Activated CD4-positive, alpha-beta T cell treated with anti-CD3 and anti-CD28 coated beads, Interleukin-10, Interleukin-2, amounts not matched to agents 100 ng/mL and 50 ng/mL, durations not matched to agents 16 hours and 8 hours (primary cell): ENCODE data around the gene ZNF580.

Experiments used
- DNase-seq: peaks from one replicate; pipeline ENCODE4 v3.0.0-alpha.2; 2020

ZNF580 gene

DNA sequence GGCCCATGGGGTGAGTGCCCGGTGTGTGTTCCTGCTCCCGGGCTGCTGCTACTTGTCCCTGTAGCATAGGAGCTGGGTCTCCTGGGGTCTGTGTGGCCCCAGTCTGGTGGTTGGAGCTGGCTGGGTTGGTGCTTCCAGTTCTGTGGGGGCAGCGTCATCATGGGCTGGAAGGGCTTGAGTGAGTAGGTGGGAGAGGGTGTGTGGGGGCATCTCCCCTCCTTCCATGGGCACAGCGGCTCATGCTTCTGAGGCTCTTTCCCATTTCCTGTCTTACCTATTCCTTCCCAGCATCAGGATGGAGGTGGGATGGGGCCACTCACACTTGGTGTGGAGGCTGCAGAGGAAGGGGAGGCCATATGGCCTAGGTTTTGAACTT lies 26.2 kb downstream of the ZNF580 start:
- no peak for DNase-seq

DNA sequence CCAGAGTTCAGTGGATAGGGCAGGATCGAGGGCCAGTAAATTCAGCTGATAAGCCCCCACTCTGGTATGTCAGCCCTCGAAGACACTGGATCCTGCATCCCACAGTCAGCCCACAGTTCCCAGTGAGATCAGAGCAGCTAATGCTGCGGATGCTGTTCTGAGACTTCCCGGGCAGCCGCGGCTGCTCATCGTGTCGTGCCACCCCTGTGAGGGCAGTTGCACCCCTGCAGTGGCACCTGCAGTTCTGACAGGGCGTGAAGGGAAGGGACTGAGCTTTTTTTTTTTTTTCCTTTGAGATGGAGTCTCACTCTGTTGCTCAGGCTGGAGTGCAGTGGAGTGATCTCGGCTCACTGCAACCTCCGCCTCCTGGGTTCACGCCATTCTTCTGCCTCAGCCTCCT lies 26.7 kb downstream of the ZNF580 start:
- no peak for DNase-seq

DNA sequence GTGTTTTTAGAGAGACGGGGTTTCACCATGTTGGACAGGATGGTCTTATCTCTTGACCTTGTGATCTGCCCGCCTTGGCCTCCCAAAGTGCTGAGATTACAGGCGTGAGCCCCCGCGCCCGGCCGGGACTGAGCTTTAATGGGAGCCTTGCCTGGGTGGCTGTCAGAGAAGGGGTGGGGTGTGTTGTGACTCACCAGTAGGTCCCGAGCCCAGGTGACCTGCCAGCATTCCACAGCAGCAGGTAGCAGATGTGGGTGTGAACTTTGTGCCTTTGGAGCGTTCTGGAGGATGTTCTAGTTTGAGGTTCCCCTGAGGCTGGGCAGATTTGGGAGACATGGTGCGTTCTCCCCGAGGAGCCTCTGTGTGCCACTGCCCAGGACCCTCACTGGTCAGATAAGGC lies 27.2 kb downstream of the ZNF580 start:
- DNase-seq = no peak

DNA sequence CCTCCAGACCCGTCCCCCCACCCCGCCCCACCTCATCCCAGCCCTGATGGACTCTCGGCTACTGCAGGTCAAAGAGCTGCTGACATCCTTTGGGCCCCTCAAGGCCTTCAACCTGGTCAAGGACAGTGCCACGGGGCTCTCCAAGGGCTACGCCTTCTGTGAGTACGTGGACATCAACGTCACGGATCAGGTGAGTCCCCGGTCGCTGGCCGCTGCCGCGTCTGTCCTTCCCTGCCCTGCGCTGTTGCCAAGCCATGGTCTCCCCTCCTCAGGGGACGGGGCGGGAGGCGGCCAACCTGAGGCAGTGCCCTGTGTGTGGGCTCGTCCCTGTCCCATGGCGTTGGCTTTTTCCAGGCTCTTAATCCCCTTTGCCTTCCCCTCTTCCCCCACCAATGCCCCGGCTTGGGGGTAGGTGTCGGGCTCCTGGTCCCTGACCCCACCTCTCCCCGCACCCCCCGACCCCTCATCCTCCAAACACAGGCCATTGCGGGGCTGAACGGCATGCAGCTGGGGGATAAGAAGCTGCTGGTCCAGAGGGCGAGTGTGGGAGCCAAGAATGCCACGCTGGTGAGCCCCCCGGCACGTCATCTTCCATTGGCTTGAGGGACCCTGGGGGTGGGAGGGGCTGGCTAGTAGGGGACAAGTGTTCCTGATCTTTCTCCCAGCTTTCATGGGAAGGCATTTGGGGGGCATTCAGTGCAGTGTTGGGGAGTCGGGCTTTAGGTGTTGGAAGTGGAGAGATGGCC lies 28.0 kb downstream of the ZNF580 start:
- no peak for DNase-seq

DNA sequence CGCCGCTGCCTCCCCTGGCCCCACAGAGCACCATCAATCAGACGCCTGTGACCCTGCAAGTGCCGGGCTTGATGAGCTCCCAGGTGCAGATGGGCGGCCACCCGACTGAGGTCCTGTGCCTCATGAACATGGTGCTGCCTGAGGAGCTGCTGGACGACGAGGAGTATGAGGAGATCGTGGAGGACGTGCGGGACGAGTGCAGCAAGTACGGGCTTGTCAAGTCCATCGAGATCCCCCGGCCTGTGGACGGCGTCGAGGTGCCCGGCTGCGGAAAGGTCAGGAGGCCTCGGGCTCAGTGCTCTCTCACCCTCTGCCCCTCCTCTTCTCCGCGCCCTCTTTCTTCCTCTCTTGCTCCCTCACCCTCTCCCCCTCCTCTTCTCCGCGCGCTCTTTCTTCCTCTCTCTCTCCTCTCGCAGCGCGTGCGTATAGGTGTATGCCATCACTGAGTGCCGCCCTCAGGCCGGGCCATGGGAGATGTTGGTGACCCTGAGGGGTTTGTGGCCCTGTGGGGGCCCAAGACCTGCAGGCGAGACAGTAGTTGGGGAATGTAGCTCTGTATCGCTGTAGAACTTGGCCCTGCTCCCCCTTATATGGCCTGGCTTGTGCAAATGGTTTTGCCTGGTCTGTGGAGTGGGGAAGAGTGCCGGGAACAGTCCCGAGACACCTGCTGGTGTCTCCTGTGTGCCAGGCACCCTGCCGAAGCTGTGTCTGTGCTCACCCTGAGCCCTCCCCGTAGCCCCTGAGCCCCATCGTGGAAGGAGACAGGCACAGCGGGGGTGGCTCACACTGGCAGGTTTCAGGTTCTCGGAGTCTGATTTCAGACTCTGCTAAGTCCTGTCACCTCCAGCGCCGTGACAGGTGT lies 28.8 kb downstream of the ZNF580 start:
- DNase-seq = no peak

DNA sequence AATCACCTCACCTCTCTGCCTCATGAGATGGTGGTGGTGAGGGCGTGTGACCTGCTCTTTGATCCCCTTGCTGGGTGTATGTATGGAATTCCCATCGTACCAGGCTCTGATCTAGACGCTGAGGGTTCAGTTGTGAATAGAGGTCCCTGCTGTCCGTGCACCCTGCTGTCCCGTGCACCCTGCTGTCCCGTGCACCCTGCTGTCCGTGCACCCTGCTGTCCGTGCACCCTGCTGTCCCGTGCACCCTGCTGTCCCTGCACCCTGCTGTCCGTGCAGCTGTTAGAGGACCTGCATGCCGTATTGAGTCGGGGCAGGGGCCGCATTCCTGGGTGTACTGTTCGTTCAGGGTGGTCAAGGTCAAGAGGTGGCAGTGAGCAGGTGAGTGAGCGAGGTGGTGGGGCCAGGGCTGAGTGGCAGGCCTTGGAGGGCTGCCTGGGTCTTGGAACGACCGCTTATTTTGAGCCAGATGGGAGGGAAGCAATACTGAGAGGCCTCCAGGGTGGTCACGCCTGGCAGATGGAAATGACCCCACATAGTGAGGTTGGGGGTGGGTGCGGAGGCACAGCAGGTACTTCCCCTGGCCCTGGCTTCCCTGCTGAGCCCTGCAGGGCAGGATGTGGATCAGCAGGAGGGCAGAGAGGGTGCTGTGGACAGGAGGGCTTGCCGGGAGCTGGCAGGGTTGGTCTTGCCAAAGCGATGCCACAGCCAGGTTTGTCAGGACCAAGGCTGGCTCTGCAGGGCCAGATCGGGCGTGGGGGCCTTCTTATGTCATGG lies 29.7 kb downstream of the ZNF580 start:
- no peak for DNase-seq

DNA sequence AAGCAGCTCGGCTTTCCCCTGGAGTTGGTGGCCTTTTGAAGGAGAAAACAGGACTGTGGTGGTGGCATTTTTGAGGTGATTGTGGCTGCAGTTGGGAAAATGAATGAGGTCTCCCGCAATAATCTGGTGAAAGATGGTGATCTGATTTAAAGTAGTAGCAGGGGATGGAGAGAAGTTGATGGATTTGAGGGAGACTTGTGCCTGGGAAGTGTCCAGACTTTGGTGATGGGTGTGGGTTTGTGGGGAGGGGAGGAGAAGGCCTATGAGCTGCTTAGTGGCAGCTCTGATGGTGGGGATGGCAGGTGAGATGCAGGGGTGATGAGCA lies 30.2 kb downstream of the ZNF580 start:
- DNase-seq = no peak

DNA sequence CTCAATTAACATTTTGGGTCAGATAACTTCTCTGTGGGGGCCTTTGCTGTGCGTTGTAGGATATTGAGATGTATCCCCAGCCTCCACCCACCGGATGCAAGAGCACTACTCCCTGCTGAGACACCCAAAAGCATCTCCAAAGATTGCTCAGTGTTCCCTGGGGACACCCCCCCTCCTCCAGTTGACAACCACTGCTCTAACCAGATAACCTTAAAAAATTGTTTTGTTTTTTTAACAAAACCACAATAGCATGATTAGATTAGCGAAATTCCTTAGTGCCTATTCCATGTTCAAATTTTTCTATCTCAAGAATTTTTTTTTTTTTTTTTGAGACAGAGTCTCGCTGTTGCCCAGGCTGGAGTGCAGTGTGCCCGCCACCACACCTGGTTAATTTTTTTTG lies 31.6 kb downstream of the ZNF580 start:
- DNase-seq = no peak

DNA sequence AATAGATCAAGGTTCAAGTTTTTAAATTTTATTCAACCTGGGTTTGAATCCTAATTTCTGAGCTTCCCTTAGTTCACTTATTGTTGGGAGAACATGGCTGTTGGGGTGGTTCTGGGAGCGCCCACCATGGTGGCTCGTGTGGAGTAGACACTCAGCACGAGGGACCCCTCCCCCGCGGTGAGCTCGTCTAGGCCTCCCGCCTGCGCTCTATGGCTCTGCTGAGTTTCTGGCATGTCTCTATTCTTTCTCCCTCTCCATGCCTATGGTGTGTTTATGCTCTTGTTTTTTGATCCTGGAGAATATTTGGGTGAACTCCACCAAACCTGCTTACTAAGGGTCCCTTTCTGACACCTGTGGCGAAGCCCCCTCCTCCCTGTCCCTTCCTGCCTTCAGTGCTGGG lies 32.7 kb downstream of the ZNF580 start:
- no peak for DNase-seq

DNA sequence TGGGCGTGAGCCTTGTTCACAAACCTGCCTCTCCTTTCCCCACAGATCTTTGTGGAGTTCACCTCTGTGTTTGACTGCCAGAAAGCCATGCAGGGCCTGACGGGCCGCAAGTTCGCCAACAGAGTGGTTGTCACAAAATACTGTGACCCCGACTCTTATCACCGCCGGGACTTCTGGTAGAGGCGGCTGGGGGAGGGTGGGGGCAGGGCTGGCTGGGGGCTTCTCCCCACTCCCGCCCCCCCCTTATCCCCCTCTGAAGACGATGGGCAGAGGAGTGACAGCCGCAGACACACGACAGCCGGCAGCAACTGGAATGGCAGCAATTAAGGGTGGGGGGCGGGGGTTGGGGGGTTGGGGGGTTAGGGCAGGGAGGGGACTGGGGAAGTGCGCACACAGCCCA lies 33.1 kb downstream of the ZNF580 start:
- DNase-seq = no peak

DNA sequence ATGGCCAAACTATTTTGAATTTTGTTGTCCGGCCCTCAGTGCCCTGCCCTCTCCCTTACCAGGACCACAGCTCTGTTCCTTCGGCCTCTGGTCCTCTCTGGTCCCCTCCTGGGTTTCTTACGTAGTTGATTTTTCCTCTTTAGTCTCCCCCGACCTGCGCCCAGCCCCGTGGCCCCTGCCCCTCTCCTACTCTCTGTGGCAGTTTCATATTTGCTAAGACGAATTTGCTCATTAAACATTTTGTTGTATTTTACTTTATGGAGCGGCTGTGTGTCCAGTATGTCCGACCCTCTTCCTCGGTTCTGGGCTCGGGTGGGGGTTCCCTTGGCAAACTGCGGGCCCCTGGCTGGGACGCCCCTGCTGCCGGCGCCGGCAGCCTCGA lies 33.6 kb downstream of the ZNF580 start:
- DNase-seq = no peak

DNA sequence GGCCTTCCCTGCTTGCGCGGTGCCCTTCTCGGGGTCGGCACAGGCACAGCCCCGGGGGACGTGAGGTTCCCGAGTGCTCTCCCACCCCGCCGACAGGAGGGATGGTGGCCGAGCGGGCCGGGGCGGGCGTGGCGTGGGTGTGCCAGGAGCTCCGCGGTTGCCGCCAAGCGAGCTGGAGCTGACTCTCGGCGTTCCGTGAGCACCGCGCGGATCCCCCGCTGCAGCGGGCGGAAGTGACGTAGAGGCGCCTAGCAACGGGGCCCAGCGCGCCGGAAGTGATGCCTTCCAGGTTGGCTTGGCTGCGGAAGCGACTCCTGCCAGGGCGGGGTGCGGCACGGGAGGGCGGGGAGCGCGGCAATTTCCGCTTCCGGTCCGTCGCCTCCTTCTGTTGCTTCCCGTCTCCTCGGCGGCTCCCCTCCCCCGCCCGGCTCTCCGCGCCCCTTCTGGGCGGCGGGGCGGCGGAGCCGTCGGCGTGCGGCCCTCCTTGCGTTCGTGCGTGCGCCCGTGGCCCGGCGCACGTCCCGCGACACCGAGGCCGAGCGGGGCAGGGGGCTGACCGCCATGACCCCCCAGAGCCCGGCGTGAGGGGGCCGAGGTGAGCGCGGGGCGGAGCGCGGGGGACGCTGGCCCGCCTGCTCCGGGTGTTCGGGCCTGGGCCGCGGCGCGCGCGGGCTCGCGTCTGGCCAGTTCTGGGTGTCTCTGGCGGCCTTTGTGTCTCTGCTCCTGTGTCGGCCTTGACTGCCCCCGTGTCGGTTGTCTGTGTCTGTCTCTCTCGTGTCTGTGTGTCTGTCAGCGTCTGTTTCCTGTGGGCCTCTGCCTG lies 34.2 kb downstream of the ZNF580 start, which contains the start of gene EPN1:
Gene EPN1 (plus strand): TSS at position 386 of the 820 bp plus-strand sequence. CDS start 3,402 bp downstream, outside the sequence.
- peak; percentile 99 for DNase-seq

DNA sequence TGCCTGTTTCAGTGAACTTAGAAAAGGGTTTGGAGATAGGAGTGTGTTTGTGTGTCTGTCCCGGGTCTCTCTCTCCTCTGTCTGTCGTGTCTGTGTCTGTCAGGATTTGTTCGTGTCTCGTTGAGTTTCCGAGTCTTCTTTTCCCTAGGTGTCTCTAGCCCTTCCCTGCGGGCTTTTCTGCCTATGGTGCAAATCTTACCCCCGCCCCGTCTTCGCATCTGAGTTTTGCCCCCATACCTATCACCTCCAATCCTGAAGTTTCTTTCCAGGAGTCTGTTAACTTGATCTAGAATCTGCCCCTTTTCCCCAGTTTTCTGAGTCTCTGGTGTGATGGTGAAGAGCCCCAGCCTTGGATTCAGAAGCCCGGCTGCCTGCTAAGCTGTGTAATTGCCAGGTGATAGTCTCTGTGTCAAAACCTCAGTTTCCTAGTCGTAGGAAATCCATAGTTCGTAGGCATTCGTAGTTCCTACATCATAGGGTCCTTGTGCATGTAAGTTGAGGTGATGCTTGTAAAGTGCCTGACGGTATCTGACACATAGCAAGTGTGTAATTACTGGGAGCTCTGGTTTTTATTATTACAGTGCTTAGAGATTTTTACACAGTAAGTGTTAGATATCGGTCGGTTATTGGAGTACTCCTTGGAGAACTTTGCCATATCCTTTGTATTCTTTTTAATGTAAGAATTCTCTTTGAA lies 35.0 kb downstream of the ZNF580 start:
- DNase-seq = no peak

DNA sequence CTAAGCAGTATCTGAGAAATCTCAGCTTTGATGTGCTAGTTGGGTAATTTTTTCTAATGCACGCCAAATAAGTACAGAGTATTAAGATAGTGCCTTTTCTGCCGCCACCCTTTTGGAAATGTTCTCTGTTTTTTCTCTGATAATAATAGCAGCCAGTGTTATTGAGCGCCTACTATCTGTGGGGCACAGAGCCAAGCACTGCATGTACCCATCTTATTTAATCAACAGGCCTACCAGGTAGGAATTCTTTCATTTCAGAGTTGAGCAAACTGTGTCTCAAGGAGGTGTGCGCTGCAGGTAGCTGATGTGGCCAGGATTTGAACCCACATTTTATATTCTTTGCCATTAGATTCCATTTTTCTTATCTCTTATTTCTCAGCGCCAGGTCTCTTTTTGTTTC lies 35.6 kb downstream of the ZNF580 start:
- DNase-seq = no peak

DNA sequence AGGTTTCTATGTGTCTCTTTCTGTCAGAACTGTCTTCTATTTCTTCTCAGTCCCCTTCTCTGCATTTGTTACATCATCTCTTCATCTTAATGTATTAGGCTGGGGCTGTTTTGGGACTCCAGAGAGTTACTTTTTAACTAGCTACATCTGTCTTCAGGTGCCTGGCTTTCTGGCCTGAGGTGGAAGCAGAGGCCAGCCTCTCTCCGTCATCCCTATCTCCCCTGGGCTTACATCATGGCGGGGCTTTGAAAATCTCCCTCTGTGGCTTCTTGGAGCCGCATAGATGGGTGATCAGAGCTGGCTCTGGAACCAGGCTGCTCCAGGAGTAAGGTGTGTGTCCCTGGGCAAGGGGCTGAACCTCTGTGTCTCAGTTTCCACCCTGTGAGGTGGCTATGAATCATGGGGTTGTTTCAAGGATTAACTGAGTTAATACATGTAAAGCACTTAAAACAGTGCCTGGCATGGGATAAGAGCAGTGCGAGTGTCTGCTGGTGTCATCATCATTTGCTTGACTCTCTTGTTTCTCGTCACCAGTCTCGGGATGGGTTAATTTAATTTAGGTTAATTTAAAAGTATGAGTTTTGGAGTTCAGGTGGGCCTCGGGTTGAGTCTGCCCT lies 36.2 kb downstream of the ZNF580 start:
- no peak for DNase-seq

DNA sequence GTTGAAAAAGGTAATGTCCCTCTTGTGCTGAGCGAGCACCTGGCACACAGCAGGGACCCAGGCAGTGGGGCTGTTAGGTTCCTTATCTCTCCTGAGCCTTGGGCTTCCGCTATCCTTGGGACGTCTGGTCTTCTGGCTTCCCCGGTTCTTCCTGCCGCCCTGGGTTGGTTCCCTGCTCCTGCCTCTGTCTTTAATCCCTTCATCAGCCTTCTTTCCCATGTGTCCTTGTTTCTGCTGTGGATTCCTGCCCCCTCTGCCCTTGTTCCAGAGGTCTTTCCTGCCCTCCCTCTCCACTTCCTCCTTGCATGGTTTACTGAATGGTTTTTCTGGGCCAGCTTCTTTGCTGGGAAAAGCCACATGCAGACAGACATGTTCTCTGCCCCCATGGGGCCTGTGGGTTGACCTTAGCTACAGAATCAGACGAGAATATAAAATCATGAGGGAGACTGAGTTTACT lies 36.8 kb downstream of the ZNF580 start:
- no peak for DNase-seq

DNA sequence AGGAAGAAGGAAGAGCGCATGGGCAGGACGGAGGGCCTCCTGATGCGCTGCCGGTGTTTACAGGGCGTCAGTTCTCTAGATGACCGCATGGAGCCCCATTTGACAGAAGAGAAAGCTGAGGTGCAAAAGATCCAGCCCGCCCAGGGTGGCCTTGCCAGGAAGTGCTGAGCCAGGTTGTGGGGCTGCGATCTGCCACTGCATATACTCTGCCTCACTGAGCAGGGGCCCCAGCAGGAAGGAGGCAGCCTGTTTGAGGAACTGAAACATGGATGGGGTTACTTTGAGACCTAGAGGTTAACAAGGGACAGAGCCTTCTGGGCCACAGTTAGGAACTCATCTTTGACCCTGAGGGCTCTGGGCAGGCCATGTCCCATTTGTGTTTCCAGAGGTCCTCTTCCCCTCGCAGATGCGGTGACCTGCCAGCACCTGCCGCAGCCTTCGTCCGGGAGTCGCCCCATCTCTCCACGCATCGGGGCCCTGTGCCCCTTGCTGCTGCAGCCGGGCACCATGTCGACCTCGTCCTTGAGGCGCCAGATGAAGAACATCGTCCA lies 37.4 kb downstream of the ZNF580 start:
- DNase-seq = no peak

DNA sequence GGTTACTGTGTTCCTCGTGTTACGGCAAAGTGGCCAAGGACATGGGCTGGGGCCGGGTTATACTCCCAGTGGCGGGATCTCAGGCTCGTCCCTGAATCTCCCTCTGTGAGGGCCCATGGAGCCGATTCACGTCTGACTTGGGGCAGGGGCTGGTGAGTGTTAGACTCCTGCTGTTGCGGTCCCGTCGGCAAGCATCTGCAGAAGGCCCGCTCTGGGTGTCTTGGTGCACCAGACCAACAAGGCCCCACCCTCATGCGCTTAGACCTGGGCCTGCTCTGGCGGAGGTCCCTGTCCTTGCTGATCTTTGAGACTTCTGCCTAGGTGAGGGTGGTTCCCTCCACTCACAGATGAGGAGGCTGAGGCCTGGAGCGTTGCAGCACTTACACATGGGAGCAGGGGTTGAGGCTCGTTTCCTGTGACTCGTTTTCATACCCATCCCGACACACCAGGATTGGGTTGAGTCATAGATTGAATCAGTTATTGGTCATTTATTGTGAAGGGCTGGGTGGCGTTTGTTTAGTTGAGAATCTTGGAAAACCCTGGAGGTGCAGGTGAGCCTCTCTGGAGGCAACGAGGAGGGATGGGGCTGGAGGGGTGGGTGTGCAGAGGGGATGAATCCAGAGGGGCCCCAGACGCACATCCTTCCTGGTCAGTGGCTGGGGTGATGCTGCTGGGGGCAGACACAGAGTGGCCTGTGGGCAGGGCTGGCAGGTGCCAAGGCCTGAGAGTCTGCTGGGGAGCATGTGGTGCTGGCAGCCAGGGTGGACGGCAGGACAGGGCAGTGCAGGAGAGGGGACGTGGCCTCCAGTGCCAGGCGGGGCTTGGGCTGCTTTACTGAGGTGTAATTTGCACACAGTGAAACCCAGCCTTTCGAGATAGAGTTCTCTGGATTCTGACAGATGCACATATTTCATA lies 38.8 kb downstream of the ZNF580 start:
- DNase-seq = peak; percentile 59

DNA sequence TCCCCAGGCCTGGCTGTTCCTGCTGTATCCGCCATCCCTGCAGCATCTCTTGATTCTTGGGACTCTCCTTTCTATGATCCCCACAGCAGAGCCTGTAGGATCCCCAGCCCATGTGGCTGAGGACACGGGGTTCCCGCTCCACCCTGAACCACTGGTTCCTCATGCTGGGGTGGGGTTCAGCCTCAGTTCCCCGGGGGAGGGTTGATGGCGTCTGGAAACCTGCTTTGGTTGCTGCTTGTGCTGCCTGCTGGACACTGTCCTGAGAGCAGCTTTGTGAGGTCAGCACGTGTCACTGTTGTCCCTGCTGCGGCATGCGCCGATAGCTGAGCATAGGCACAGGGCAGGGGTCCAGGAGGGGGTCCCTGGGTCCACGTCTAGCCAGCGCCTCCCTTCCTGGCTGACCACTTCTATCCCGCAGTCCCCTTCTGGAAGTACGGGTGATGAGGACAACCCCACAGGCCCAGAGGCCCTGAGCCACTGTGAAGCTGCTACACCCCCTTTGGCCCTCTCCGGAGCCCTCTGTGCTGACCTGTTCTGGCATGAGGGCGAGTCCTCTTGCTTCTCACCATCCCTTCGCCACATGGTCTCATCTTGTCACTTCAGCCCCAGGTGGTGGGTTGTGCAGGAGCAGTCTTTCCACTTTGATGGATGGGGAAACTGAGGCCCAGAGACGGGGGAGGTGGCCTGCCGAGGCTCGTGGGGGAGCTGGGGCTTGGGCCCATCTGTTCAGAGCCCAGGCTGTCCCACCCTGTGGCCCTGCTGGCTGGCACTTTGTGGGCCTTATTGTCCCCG lies 39.7 kb downstream of the ZNF580 start:
- DNase-seq = no peak
